Measurements from ENCODE around the gene MAN2B2.

MAN2B2 gene

GRCh38 chr4:6658597-6659075 is 83.6 kb downstream of the MAN2B2 start:
- no peak for TF ChIP-seq CTCF (IDR thresholded peaks at IDR 0.05; ENCODE audit: low read depth, low read length, missing control alignments)
- no peak for DNase-seq (ENCODE audit: low read depth)
- H3K4me3 ChIP-seq (ENCODE audit: low read depth, low read length) = peak overlapping the region; percentile 21

- DNase-seq (ENCODE audit: low read depth) = no peak
- no peak overlapping the region for H3K4me3 ChIP-seq (ENCODE audit: low read depth, low read length)
- TF ChIP-seq CTCF (IDR thresholded peaks at IDR 0.05; ENCODE audit: low read depth, low read length, missing control alignments) = no peak
Measured at GRCh38 chr4:6659897-6660296, 84.9 kb downstream of the MAN2B2 start.

- DNase-seq (ENCODE audit: low read depth) = no peak
- no peak overlapping the region for H3K4me3 ChIP-seq (ENCODE audit: low read depth, low read length)
- no peak for TF ChIP-seq CTCF (IDR thresholded peaks at IDR 0.05; ENCODE audit: low read depth, low read length, missing control alignments)
Measured at GRCh38 chr4:6660430-6660829, 85.4 kb downstream of the MAN2B2 start.

- DNase-seq (ENCODE audit: low read depth) = no peak
- no peak overlapping the region for H3K4me3 ChIP-seq (ENCODE audit: low read depth, low read length)
- TF ChIP-seq CTCF (IDR thresholded peaks at IDR 0.05; ENCODE audit: low read depth, low read length, missing control alignments) = no peak
Measured at GRCh38 chr4:6662591-6662990, 87.6 kb downstream of the MAN2B2 start.

- no peak for TF ChIP-seq CTCF (IDR thresholded peaks at IDR 0.05; ENCODE audit: low read depth, low read length, missing control alignments)
- no peak overlapping the region for H3K4me3 ChIP-seq (ENCODE audit: low read depth, low read length)
- DNase-seq (ENCODE audit: low read depth) = no peak
Measured at GRCh38 chr4:6663596-6664393, 88.8 kb downstream of the MAN2B2 start.

GRCh38 chr4:6665320-6665654 is 90.3 kb downstream of the MAN2B2 start:
- DNase-seq (ENCODE audit: low read depth) = no peak
- H3K4me3 ChIP-seq (ENCODE audit: low read depth, low read length) = no peak overlapping the region
- no peak for TF ChIP-seq CTCF (IDR thresholded peaks at IDR 0.05; ENCODE audit: low read depth, low read length, missing control alignments)

GRCh38 chr4:6668391-6668790 is 93.4 kb downstream of the MAN2B2 start:
- no peak for DNase-seq (ENCODE audit: low read depth)
- no peak for TF ChIP-seq CTCF (IDR thresholded peaks at IDR 0.05; ENCODE audit: low read depth, low read length, missing control alignments)
- H3K4me3 ChIP-seq (ENCODE audit: low read depth, low read length) = no peak overlapping the region

Measured in GM12864 (cell line).